ENCODE data around the gene EPB41L4B.

- TF ChIP-seq, protein P1, sequence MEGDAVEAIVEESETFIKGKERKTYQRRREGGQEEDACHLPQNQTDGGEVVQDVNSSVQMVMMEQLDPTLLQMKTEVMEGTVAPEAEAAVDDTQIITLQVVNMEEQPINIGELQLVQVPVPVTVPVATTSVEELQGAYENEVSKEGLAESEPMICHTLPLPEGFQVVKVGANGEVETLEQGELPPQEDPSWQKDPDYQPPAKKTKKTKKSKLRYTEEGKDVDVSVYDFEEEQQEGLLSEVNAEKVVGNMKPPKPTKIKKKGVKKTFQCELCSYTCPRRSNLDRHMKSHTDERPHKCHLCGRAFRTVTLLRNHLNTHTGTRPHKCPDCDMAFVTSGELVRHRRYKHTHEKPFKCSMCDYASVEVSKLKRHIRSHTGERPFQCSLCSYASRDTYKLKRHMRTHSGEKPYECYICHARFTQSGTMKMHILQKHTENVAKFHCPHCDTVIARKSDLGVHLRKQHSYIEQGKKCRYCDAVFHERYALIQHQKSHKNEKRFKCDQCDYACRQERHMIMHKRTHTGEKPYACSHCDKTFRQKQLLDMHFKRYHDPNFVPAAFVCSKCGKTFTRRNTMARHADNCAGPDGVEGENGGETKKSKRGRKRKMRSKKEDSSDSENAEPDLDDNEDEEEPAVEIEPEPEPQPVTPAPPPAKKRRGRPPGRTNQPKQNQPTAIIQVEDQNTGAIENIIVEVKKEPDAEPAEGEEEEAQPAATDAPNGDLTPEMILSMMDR (conservative IDR thresholded peaks at IDR 0.05 in 1 of 2, IDR thresholded peaks at IDR 0.05 in 1 of 2; ENCODE audit: extremely low read depth in 1 of 2, insufficient read depth in 1 of 2, low read depth in 1 of 2, low read length in 2 of 2) = no peak
- TF ChIP-seq EZH2 (IDR thresholded peaks at IDR 0.05; ENCODE audit: borderline replicate concordance, low read length) = no peak
These were observed 57.5 kb downstream of the EPB41L4B start for GRCh38 chr9:109263358-109263757.
